Astrocyte of the cerebellum (primary cell): Measurements from ENCODE around the gene PPP6R3.
"Not testable (repeated sequence)": the region's sequence is repeated elsewhere in the genome, so short reads cannot be mapped to it uniquely, and the experiment has no call there.

Source experiments
- DNase-seq: peaks from one replicate; pipeline ENCODE4 v3.0.0-alpha.2; 2011; ENCODE audit warnings: low read depth
- H3K4me3 ChIP-seq: 2 replicates; pipeline ENCODE4 v1.5.1; 2011; ENCODE audit warnings: mild to moderate bottlenecking, low read depth, low read length, moderate library complexity
- CTCF ChIP-seq: IDR thresholded peaks from 2 replicates; pipeline ENCODE4 v1.5.1; 2012; ENCODE audit warnings: low read length, low read depth, moderate library complexity, mild to moderate bottlenecking; ENCODE audit errors: missing control alignments
- in situ Hi-C: cut with HindIII; loops from 2 replicates; pipeline ENCODE4 v1.10.0; 2017; ENCODE audit warnings: low sequenced_read_pairs

Gene PPP6R3

DNA sequence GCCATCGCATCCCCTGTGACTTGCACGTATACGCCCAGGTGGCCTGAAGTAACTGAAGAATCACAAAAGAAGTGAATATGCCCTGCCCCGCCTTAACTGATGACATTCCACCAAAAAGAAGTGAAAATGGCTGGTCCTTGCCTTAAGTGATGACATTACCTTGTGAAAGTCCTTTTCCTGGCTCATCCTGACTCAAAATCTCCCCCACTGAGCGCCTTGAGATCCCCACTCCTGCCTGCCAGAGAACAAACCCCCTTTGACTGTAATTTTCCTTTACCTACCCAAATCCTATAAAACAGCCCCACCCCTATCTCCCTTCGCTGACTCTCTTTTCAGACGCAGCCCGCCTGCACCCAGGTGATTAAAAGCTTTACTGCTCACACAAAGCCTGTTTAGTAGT, 171.8 kb downstream of the PPP6R3 start:
- H3K4me3 ChIP-seq, DNase-seq: not testable (repeated sequence)
- in situ Hi-C loops = loop anchor here (25.0 kb wide), 2 partner anchors 280 to 455 kb away; partner anchors contain the start of genes IGHMBP2 and MRPL21

DNA sequence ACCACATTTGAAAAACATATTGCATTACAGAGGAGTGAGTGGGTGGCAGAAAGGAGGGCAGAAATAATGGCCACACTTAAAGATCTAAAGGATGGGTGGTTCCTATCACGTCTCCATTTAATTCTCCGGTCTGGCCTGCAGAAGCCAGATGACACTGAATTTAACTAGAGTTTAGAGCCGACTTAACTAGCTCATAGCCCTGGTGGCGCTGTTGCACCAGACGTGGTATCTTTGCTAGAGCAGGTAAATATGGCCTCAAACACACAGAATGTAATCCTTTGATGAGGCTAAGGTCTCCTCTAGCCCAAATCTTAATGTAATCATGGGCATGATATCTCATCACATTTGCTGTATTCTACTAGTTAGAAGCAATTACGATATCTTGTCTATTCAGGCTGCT, 172.2 kb downstream of the PPP6R3 start:
- DNase-seq = peak; percentile 60
- TF ChIP-seq CTCF = peak; percentile 78
- in situ Hi-C loops = loop anchor here (25.0 kb wide), 2 partner anchors 279 to 454 kb away; partner anchors contain the start of genes IGHMBP2 and MRPL21
- H3K4me3 ChIP-seq = no peak overlapping the region

DNA sequence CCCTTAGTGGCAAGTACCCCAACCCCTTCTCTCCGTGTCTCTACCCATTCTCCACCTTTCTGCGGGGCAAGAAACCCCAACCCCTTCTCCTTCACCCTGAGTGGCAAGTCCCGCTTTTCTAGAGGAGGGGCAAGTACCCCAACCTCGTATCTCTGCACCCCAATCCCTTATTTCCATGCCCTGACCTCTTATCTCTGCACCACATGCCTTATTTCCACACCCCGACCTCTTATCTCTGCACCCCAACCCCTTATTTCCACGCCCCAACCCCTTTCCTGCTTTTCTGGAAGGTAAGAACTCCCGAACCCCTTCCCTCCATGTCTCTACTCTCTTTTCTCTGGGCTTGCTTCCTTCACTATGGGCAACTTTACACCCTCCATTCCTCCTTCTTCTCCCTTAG, 174.1 kb downstream of the PPP6R3 start:
- DNase-seq, H3K4me3 ChIP-seq: not testable (repeated sequence)
- in situ Hi-C loops = loop anchor here (25.0 kb wide), 2 partner anchors 278 to 453 kb away; partner anchors contain the start of genes IGHMBP2 and MRPL21

GRCh38 chr11:68635172-68635571, 174.6 kb downstream of the PPP6R3 start:
- H3K4me3 ChIP-seq, DNase-seq: not testable (repeated sequence)
- in situ Hi-C loops = loop anchor here (25.0 kb wide), 2 partner anchors 277 to 452 kb away; partner anchors contain the start of genes IGHMBP2 and MRPL21

- in situ Hi-C loops = loop anchor here (25.0 kb wide), 2 partner anchors 276 to 451 kb away; partner anchors contain the start of genes IGHMBP2 and MRPL21
- H3K4me3 ChIP-seq, DNase-seq: not testable (repeated sequence)
Observed at GRCh38 chr11:68635883-68636282, 175.3 kb downstream of the PPP6R3 start.

DNA sequence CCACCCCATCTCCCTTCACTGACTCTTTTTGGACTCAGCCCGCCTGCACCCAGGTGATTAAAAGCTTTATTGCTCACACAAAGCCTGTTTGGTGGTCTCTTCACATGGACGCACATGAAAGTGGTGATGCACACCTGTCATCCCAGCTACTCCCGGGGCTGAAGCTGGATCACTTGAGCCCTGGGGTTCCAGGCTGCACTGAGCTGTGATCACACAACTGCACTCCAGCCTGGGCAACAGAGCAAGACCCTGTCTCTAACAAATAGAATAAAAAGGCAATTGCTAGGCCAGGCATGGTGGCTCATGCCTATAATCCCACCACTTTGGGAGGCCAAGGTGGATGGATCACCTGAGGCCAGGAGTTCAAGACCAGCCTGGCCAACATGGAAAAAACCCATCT, 178.8 kb downstream of the PPP6R3 start:
- in situ Hi-C loops = loop anchor here (25.0 kb wide), 2 partner anchors 273 to 448 kb away; partner anchors contain the start of genes IGHMBP2 and MRPL21
- H3K4me3 ChIP-seq = not testable (repeated sequence)

DNA sequence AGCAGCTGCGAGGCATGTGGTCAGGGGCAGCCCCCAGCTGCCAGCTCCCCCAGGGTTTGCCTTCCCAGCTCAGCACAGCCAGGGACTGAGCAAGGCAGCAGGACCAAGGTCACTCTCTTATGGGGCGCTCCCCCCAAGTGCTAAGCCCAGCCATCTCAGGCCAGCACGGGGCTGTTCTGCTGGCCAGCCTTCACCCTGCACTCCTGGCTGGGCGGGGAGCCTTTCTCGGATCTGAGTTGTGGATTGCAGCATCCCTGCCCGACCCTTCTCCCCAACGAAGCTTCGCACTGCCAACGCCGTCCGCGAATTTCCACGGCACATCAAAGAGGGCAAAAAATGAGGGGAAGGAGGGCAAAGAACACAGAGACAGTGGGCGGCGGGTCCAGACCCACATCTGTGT, 181.3 kb downstream of the PPP6R3 start:
- in situ Hi-C loops = loop anchor here (25.0 kb wide), 2 partner anchors 270 to 445 kb away; partner anchors contain the start of genes IGHMBP2 and MRPL21
- H3K4me3 ChIP-seq = no peak overlapping the region
- DNase-seq = no peak
- no peak for TF ChIP-seq CTCF

More for the DNA sequence above, 178.8 kb downstream of the PPP6R3 start:
- not testable (repeated sequence) for DNase-seq

GRCh38 chr11:68643585-68643984, 183.0 kb downstream of the PPP6R3 start:
- no peak for DNase-seq
- in situ Hi-C loops = loop anchor here (25.0 kb wide), 2 partner anchors 269 to 444 kb away; partner anchors contain the start of genes IGHMBP2 and MRPL21
- TF ChIP-seq CTCF = no peak
- H3K4me3 ChIP-seq = no peak overlapping the region

GRCh38 chr11:68646832-68647231, 186.3 kb downstream of the PPP6R3 start:
- in situ Hi-C loops = loop anchor here (5.0 to 25.0 kb wide), 3 partner anchors 55 to 440 kb away; partner anchors contain the start of genes IGHMBP2 and MRPL21
- no peak overlapping the region for H3K4me3 ChIP-seq
- no peak for DNase-seq
- no peak for TF ChIP-seq CTCF
